PC-3 (cell line): Measurements from ENCODE around the gene PGAP6. TPM values are rescaled to one million over a fixed set of nuclear protein-coding genes. Genes with fewer than 3 reads are reported as not detected.
"Not testable (repeated sequence)": the region's sequence is repeated elsewhere in the genome, so short reads cannot be mapped to it uniquely, and the experiment has no call there.

ENCODE experiments used
- ATAC-seq: fragments of 200-7000 bp; cut with Tn5 transposase; 2 replicates; pipeline ENCODE4 v1.9.1; 2020; ENCODE audit warnings: mild to moderate bottlenecking, moderate library complexity
- BruUV-seq: library from RNA; stranded (reverse); fragments of 400-500 nt; replicated peaks from 2 replicates; lab custom pipeline; 2021; lab: Mats Ljungman, UMichigan
- CTCF ChIA-PET: fragments of 300-600 bp; sonication (Branson Sonifier 250); formaldehyde crosslinking; loops from one replicate; lab custom pipeline; 2022; ENCODE audit warnings: antibody characterized with exemption; lab: Charles Lee
- POLR2A ChIA-PET: fragments of 300-600 bp; sonication (Branson Sonifier 250); formaldehyde crosslinking; loops from one replicate; lab custom pipeline; 2022; ENCODE audit warnings: antibody characterized with exemption; ENCODE audit not compliant: unreplicated experiment; lab: Charles Lee
- DNase-seq: peaks from one replicate; pipeline ENCODE4 v3.0.0-alpha.2; 2015
- H2AFZ ChIP-seq: fragments of 300-600 bp; sonication (generic); 2 replicates; pipeline ENCODE4 v1.6.0; 2016; ENCODE audit warnings: antibody characterized with exemption, low read length
- H3F3A ChIP-seq: fragments of 300-600 bp; sonication (generic); one replicate; pipeline ENCODE4 v1.6.0; 2017; ENCODE audit warnings: antibody characterized with exemption, low read length, control low read depth, mild to moderate bottlenecking; ENCODE audit not compliant: unreplicated experiment
- H3K27ac ChIP-seq: fragments of 300-600 bp; sonication (generic); 2 replicates; pipeline ENCODE4 v1.5.1; 2016; ENCODE audit warnings: mild to moderate bottlenecking, low read length
- H3K27me3 ChIP-seq: fragments of 300-600 bp; sonication (generic); 2 replicates; pipeline ENCODE4 v1.6.1; 2016; ENCODE audit warnings: low read length, mixed read lengths
- H3K36me3 ChIP-seq: fragments of 300-600 bp; sonication (generic); 2 replicates; pipeline ENCODE4 v1.6.1; 2016; ENCODE audit warnings: low read depth, mixed run types, low read length, mixed read lengths
- H3K4me1 ChIP-seq: fragments of 300-600 bp; sonication (generic); 2 replicates; pipeline ENCODE4 v1.5.1; 2016; ENCODE audit warnings: low read length; ENCODE audit not compliant: insufficient read depth
- H3K4me2 ChIP-seq: fragments of 300-600 bp; sonication (generic); 2 replicates; pipeline ENCODE4 v1.6.0; 2016; ENCODE audit warnings: low read length
- H3K4me3 ChIP-seq: fragments of 300-600 bp; sonication (generic); 2 replicates; pipeline ENCODE4 v1.5.1; 2016; ENCODE audit warnings: mild to moderate bottlenecking, low read length, mixed read lengths
- H3K79me2 ChIP-seq: fragments of 300-600 bp; sonication (generic); 2 replicates; pipeline ENCODE4 v1.6.1; 2017; ENCODE audit warnings: low read length, mixed read lengths
- H3K9ac ChIP-seq: fragments of 300-600 bp; sonication (generic); 2 replicates; pipeline ENCODE4 v1.6.0; 2016; ENCODE audit warnings: mild to moderate bottlenecking, low read length
- H3K9me2 ChIP-seq: fragments of 300-600 bp; sonication (generic); replicated peaks from 2 replicates; pipeline ENCODE4 v1.6.1; 2016; ENCODE audit warnings: mixed run types, low read length, mixed read lengths
- H3K9me3 ChIP-seq: fragments of 300-600 bp; sonication (generic); 2 replicates; pipeline ENCODE4 v1.6.1; 2016; ENCODE audit warnings: low read length, mixed read lengths
- H4K20me1 ChIP-seq: fragments of 300-600 bp; sonication (generic); 2 replicates; pipeline ENCODE4 v1.6.1; 2016; ENCODE audit warnings: low read length, mixed read lengths
- CTCF ChIP-seq: fragments of 300-600 bp; sonication (generic); conservative IDR thresholded peaks from 2 replicates; pipeline ENCODE4 v1.5.1; 2017; ENCODE audit warnings: antibody characterized with exemption, low read depth, mild to moderate bottlenecking, low read length
- EZH2 ChIP-seq: fragments of 300-600 bp; sonication (generic); IDR thresholded peaks from one replicate; pipeline ENCODE4 v1.6.1; 2017; ENCODE audit warnings: antibody characterized with exemption, mild to moderate bottlenecking, low read length; ENCODE audit not compliant: unreplicated experiment
- EZH2phosphoT487 ChIP-seq: fragments of 300-600 bp; sonication (generic); IDR thresholded peaks from 2 replicates; pipeline ENCODE4 v1.6.1; 2018; ENCODE audit warnings: mild to moderate bottlenecking, antibody characterized with exemption, low read length, borderline replicate concordance
- intact Hi-C: fragments of 100-400 bp; cut with micrococcal nuclease; formaldehyde crosslinking; loops from 2 replicates; pipeline ENCODE4 v1.9.0; 2023
- total RNA-seq: library from RNA; depleted of rRNA; stranded (reverse); fragments of >200 nt; gene quantifications from 2 replicates; pipeline ENCODE4 v1.2.3, GENCODE V29; 2014

PGAP6 gene
- total RNA-seq, 1 experiment from 2014 or later: 40.8 TPM

DNA sequence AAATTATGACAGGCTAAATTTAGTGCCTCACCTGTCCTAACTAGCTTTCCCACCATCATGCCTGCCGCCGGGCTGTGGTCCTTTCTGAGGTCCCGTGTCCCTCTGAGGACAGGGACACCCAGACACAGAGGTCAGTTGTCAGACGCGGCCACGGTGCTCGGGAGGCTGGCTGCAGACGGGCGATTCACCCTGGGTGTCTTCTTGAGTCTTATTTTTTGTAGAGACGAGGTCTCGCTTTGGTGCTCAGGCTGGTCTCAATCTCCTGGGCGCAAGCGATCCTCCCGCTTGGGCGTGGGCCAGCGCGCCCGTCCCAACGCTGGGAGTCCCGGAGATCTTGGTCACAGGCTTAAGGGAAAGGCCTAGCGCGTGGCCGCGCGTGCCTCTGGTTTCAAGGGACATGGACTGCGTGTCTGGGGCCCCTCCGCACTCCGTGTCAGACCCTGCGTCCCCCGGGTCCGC lies 42.9 kb upstream of the PGAP6 start:
- Histone ChIP-seq H3K4me2 (peak overlapping the region; percentile 98), H3K27me3 (no peaks in the 10 kb centered on the region), H3K36me3 (no peaks in the 10 kb centered on the region), H3F3A (no peaks in the 10 kb centered on the region), H2AFZ (peak overlapping the region; percentile 97), H3K79me2 (peaks cover 17% of the 10 kb centered on the region), H3K4me3 (peak overlapping the region; percentile 70), H3K4me1 (peaks cover 23% of the 10 kb centered on the region), H3K9me3 (no peaks in the 10 kb centered on the region), H3K27ac (no peak overlapping the region), H3K9ac (peak overlapping the region; percentile 50), H3K9me2 (no peaks in the 10 kb centered on the region), H4K20me1 (peaks cover 6% of the 10 kb centered on the region; the same call in 1 of the 2 replicates)
- no TSS peak for BruUV-seq
- intact Hi-C loops: loop anchor here (2.0 kb wide), 1 partner anchor 22 kb away; no protein-coding TSS in a partner anchor
- DNase-seq (peak; percentile 36), ATAC-seq (peak; percentile 33)
- TF ChIP-seq CTCF: no peak
- no peak for TF ChIP-seq EZH2phosphoT487
- no peak for TF ChIP-seq EZH2
- ChIA-PET CTCF (interaction anchor here (0.6 kb wide), 1 partner anchor 189 kb away, joined by 6 read pairs; no protein-coding TSS in a partner anchor), POLR2A (no interaction called here)

DNA sequence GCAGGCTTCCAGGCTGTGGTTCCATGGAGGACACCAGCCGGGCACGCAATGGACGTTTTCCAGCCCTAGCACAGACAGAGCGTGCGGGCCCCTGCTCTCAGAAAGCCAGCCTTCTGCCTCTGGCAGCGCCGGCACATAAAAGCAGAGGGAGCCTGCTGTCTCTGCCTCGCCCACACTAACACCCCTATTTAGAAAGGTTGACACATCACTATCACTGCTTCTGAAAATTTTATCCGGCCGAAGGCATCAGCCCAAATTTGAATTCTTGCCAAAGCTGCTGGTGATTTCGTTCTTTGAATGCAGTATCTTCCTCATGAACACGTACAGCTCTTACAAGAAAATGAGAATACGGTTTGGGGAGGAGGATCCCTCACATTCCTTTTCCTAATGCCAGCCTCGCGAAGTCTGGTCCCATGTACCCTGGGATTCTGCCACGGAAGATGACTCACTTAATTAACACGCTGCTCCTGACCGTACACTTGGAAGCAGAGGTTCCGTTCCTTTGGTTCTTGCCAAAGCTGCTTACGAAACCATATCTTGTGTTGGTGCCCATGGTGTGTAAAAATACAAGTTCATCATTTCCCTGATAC lies 42.4 kb upstream of the PGAP6 start:
- CTCF ChIA-PET: interaction anchor here (0.6 kb wide), 1 partner anchor 189 kb away, joined by 6 read pairs; no protein-coding TSS in a partner anchor
- BruUV-seq: no TSS peak

DNA sequence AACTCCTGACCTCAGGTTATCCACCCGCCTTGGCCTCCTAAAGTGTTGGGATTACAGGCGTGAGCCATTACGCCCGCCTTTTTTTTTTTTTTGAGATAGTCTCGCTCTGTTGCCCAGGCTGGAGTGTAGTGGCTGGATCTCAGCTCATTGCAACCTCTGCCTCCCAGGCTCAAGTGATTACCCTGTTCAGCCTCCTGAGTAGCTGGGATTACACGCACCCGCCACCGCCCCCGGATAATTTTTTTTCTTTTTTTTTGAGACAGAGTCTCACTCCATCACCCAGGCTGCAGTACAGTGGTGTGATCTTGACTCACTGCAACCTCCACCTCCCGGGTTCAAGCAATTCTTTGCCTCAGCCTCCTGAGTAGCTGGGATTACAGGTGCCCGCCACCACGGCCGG lies 40.4 kb upstream of the PGAP6 start:
- CTCF ChIA-PET, H3K9ac ChIP-seq, BruUV-seq, H3K36me3 ChIP-seq, H3K9me3 ChIP-seq, H3F3A ChIP-seq, POLR2A ChIA-PET, H3K4me3 ChIP-seq, H4K20me1 ChIP-seq, ATAC-seq, intact Hi-C loops, H3K4me2 ChIP-seq, H3K27ac ChIP-seq, H3K79me2 ChIP-seq, DNase-seq, H3K27me3 ChIP-seq, H3K9me2 ChIP-seq, H2AFZ ChIP-seq: not testable (repeated sequence)
- H3K4me1 ChIP-seq: peaks cover 21% of the 10 kb centered on the region

More for the DNA sequence above, 42.4 kb upstream of the PGAP6 start:
- Histone ChIP-seq H3K9me3 (no peaks in the 10 kb centered on the region), H4K20me1 (peaks cover 6% of the 10 kb centered on the region; the same call in 1 of the 2 replicates), H2AFZ (peak overlapping the region; percentile 97), H3K27me3 (no peaks in the 10 kb centered on the region), H3K9ac (0 out of 2 replicates have a peak overlapping the region, but pooled peaks have one; percentile 50), H3F3A (no peaks in the 10 kb centered on the region), H3K27ac (no peak overlapping the region), H3K36me3 (no peaks in the 10 kb centered on the region), H3K4me3 (peak overlapping the region; percentile 70), H3K79me2 (peaks cover 16% of the 10 kb centered on the region), H3K9me2 (no peaks in the 10 kb centered on the region), H3K4me2 (peak overlapping the region; percentile 98), H3K4me1 (peaks cover 23% of the 10 kb centered on the region)
- POLR2A ChIA-PET: no interaction called here
- intact Hi-C loops: loop anchor here (2.0 kb wide), 1 partner anchor 21 kb away; no protein-coding TSS in a partner anchor
- TF ChIP-seq EZH2: no peak
- TF ChIP-seq EZH2phosphoT487: no peak
- no peak for TF ChIP-seq CTCF
- DNase-seq (peak; percentile 76), ATAC-seq (peak; percentile 66)

GRCh38 chr16:415170-415498 lies 33.4 kb upstream of the PGAP6 start:
- H3K27ac ChIP-seq, H2AFZ ChIP-seq, H4K20me1 ChIP-seq, DNase-seq, H3K27me3 ChIP-seq, H3K36me3 ChIP-seq, H3K4me2 ChIP-seq, H3K9me2 ChIP-seq, H3K4me3 ChIP-seq, BruUV-seq, H3K4me1 ChIP-seq, ATAC-seq, H3F3A ChIP-seq, CTCF ChIA-PET, intact Hi-C loops, H3K79me2 ChIP-seq, H3K9ac ChIP-seq, H3K9me3 ChIP-seq: not testable (repeated sequence)
- POLR2A ChIA-PET: interaction anchor here (0.6 kb wide), 1 partner anchor 8 kb away, joined by 4 read pairs; no protein-coding TSS in a partner anchor
